Heart left ventricle (tissue), 16 donors: ENCODE data around the gene SSBP3. TPM values are rescaled to one million over a fixed set of nuclear protein-coding genes. Genes with fewer than 3 reads are reported as not detected.

ENCODE experiments used
- ATAC-seq, 4 donors: fragments of 200-7000 bp; cut with Tn5 transposase; one replicate each; pipeline ENCODE4 v1.9.1; 2020 to 2022; ENCODE audit warnings: moderate library complexity in 4 of 4, mild to moderate bottlenecking in 3 of 4, moderate number of reproducible peaks in 1 of 4
- DNase-seq, 5 donors: peaks; one replicate each; pipeline ENCODE4 v3.0.0-alpha.2; 2020
- H3K27ac ChIP-seq, 12 donors: fragments of 200-600 bp; sonication (generic) in 4 of 12; one replicate each; pipeline versions ENCODE4 v1.5.0 to v1.8.0; 2016 to 2022; ENCODE audit warnings: mild to moderate bottlenecking in 2 of 12
- H3K27me3 ChIP-seq, 9 donors: fragments of 200-600 bp; sonication (generic) in 2 of 9; one replicate each; pipeline versions ENCODE4 v1.5.1 to v1.8.0; 2016 to 2022; ENCODE audit warnings: mild to moderate bottlenecking in 3 of 9
- H3K36me3 ChIP-seq, 9 donors: fragments of 200-600 bp; sonication (generic) in 2 of 9; one replicate each; pipeline versions ENCODE4 v1.5.0 to v1.8.0; 2018 to 2022; ENCODE audit warnings: mild to moderate bottlenecking in 2 of 9
- H3K4me1 ChIP-seq, 12 donors: fragments of 200-600 bp; sonication (generic) in 4 of 12; one replicate each; pipeline versions ENCODE4 v1.5.0 to v1.8.0; 2016 to 2022; ENCODE audit warnings: mild to moderate bottlenecking in 3 of 12
- H3K4me3 ChIP-seq, 12 donors: fragments of 200-600 bp; sonication (generic) in 4 of 12; one replicate each; pipeline versions ENCODE4 v1.5.0 to v1.8.0; 2017 to 2022; ENCODE audit warnings: mild to moderate bottlenecking in 9 of 12, moderate library complexity in 4 of 12
- H3K9me3 ChIP-seq, 12 donors: fragments of 200-600 bp; sonication (generic) in 4 of 12; one replicate each; pipeline versions ENCODE4 v1.5.0 to v1.8.0; 2016 to 2022; ENCODE audit warnings: mild to moderate bottlenecking in 1 of 12
- POLR2A ChIP-seq, 2 donors: fragments of 450-650 bp; IDR thresholded peaks; one replicate each; pipeline ENCODE4 v1.6.1; 2017; ENCODE audit warnings: antibody characterized with exemption in 2 of 2, mild to moderate bottlenecking in 2 of 2, moderate library complexity in 2 of 2
- WGBS, 4 donors: extraction: QIAGEN DNeasy Blood & Tissue Kit in 2 of 4; methylation state at CpG; one replicate each; pipeline versions ENCODE4 v1.1.5 to v1.1.7; 2013 to 2018; 5-methylcytosine and 5-hydroxymethylcytosine counted together
- intact Hi-C, 10 donors: fragments of 100-400 bp; cut with DNase I; formaldehyde crosslinking; loops; one replicate each; pipeline versions ENCODE4 v1.11.1 to v1.14.2; 2022
- polyA plus RNA-seq, 2 donors: library from polyadenylated mRNA; stranded (reverse); fragments of 200-250 nt; gene quantifications; one replicate each; pipeline ENCODE4 v1.2.3, GENCODE V29; 2013
- total RNA-seq, 9 donors: library from RNA; depleted of rRNA in 2 of 9; stranded (reverse); fragments of >200 nt in 2 of 9; fragmentation: NEBNext Ultra II Directional in 3 of 9; extraction: Animal tissue kit (Norgen Biotek cat#: 25700) in 3 of 9; gene quantifications; one replicate each; pipeline versions ENCODE4 v1.1.0 to v1.2.4, GENCODE V29; 2016 to 2023
- TF ChIP-seq, protein P1 (sequence below), 12 donors: fragments of 200-600 bp; sonication (generic) in 4 of 12; IDR thresholded peaks; one replicate each; pipeline versions ENCODE4 v1.5.0 to v1.8.0; 2018 to 2022; ENCODE audit warnings: antibody characterized with exemption in 12 of 12, mild to moderate bottlenecking in 5 of 12
- donor health status: ischemic (EF 13 %, LVEDD 7.1; RV severe dilation, severe dysfunction).
- donor health status: healthy with polysubstance abuse.
- donor health status: DM: no; HTN: yes; CAD: no.
- donor health status: DM: no; HTN: no; CAD: no.
- donor health status: ischemic (EF 25% LVEDD 6.9; RV normal size, moderate dysfunction).
- donor health status: ischemic (EF 25% LVEDD 5.7; RV mildly dilated, moderate dysfunction).
- donor health status: healthy.
- donor health status: DM: yes; HTN: yes; CAD: no.
- donor health status: ischemic (EF 35%, LVEDD 5.7; RV mildly dilated, moderate dysfunction).
- donor health status: nonischemic (EF 11% LVEDD 7.7; RV severe dilation, severe dysfunction).
- donor health status: DM: yes; HTN: yes; CAD: no.
- donor health status: PGD.
- donor health status: ischemic (EF 29% LVEDD 5.4; RV normal size, mild dysfunction).
- donor health status: nonischemic (EF 23%, LVEDD 6.1; RV moderate dilation, normal function).

Gene SSBP3
- total and polyA plus RNA-seq, 11 donors, result 20.8 to 61.8 (median 48.1) TPM

DNA sequence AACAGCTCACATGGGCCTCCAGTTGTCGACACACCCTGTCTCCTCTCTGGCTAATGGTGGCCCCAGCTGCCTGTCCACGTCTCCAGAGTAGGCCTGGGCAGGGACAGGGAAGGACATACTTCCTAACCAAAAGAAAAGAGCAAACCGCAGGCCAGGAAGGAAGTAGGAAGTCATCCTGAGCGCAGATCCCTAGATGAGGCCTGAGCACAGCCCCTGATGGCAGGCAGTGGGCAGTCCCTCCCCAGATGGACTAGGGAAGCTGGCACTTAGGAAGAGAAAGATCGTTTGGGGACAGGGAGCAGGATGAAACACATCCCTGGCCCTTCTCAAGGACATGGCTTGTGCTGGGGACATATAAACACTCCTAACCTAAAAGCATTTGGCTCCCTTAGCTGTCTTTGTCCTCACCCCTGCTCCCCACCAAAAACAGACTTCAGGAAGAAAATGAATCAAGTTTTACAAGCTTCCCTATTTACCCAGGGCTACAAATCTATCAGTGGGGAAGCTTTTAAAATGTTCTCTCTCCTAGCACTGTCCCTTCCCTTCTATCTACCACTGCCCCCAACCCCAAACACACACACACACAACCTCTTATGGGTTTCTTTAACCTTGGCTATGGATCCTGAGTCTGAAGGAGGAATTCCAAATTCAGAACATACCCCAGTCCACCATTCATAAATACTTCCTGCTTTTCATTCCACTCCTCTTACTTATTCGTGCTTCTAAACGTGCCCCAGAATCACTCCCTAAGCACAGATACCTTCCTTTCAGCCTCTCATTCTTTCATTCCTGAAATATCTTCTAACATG, 21.1 kb downstream of the SSBP3 start:
- 12 to 27% (median 21%) methylated on average over 7 of the region's 7 CpGs for WGBS, 4 donors
- intact Hi-C loops, result loop anchor here in 1 of 10 donors (5.0 kb wide), 1 partner anchor 63 kb away; no protein-coding TSS in a partner anchor
- no peak for TF ChIP-seq POLR2A (IDR thresholded peaks at IDR 0.05)
- TF ChIP-seq, protein P1, sequence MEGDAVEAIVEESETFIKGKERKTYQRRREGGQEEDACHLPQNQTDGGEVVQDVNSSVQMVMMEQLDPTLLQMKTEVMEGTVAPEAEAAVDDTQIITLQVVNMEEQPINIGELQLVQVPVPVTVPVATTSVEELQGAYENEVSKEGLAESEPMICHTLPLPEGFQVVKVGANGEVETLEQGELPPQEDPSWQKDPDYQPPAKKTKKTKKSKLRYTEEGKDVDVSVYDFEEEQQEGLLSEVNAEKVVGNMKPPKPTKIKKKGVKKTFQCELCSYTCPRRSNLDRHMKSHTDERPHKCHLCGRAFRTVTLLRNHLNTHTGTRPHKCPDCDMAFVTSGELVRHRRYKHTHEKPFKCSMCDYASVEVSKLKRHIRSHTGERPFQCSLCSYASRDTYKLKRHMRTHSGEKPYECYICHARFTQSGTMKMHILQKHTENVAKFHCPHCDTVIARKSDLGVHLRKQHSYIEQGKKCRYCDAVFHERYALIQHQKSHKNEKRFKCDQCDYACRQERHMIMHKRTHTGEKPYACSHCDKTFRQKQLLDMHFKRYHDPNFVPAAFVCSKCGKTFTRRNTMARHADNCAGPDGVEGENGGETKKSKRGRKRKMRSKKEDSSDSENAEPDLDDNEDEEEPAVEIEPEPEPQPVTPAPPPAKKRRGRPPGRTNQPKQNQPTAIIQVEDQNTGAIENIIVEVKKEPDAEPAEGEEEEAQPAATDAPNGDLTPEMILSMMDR (IDR thresholded peaks at IDR 0.05), result no peak
- no peak for DNase-seq
- H3K4me3 ChIP-seq, result no peak overlapping the region
- peaks cover 0 to 19% (median 0%) of the 10 kb centered on the region in 9 donors for H3K36me3 ChIP-seq
- H3K27ac ChIP-seq, result peak overlapping the region in 11 of 12 donors; percentile 21 to 73 (median 62)
- H3K27me3 ChIP-seq, result no peaks in the 10 kb centered on the region
- H3K9me3 ChIP-seq, result no peaks in the 10 kb centered on the region
- peak; percentile 25 to 71 (median 68) for ATAC-seq
- peaks cover 0 to 66% (median 24%) of the 10 kb centered on the region in 12 donors for H3K4me1 ChIP-seq

DNA sequence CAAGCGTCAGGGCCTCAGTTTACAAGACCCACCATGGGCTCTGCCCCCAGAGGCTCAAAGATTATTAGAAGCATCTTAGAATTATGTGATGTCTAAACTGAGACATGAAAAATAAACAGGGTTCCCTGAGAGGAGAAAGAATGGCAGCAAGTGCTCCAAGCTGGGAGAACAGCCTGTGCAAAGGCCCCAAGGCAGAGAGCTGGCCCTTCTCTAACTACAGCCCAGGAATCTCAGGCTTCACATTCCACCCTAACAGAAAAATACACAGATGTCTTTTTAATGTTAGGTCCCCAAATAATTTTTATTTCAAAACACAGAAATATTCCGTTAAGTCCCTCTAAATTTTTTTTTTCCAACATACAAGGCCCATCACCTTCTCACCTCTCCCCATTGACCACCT, 21.7 kb downstream of the SSBP3 start:
- intact Hi-C loops, result no loop called here
- Histone ChIP-seq H3K4me1 (peaks cover 0 to 73% (median 29%) of the 10 kb centered on the region in 12 donors), H3K9me3 (no peaks in the 10 kb centered on the region), H3K4me3 (no peak overlapping the region), H3K27me3 (no peaks in the 10 kb centered on the region), H3K36me3 (peaks cover 0 to 19% (median 0%) of the 10 kb centered on the region in 9 donors), H3K27ac (peak overlapping the region in 11 of 12 donors; percentile 21 to 73 (median 62))
- 95 to 99% (median 96%) methylated on average over 2 of the region's 2 CpGs for WGBS, 4 donors
- no peak for ATAC-seq
- DNase-seq, result no peak
- TF ChIP-seq, protein P1 (IDR thresholded peaks at IDR 0.05), result no peak
- TF ChIP-seq POLR2A (IDR thresholded peaks at IDR 0.05), result no peak

DNA sequence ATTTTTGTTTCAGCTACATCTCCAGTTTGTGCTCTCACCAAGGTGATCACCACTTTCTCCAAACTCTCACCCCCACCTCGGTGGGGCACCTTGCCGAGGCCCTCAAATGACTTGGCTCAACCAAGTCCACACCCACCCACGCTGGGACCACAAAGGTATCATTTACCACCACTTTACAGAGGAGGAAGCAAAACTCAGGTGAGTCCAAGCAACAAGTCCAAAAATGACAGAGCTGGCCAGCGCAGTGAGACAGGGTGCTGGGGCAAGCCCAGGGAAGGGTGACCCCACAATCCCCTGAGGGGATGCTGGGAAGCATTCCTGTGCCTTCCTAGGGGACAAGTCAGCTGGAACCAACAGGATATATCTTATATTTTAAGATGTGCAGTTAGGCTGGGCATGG, 24.7 kb downstream of the SSBP3 start:
- H3K27me3 ChIP-seq, result no peaks in the 10 kb centered on the region
- H3K4me1 ChIP-seq, result peaks cover 0 to 80% (median 55%) of the 10 kb centered on the region in 12 donors
- intact Hi-C loops, result no loop called here
- TF ChIP-seq, protein P1 (IDR thresholded peaks at IDR 0.05), result no peak
- no peak for TF ChIP-seq POLR2A (IDR thresholded peaks at IDR 0.05)
- no peak overlapping the region for H3K4me3 ChIP-seq
- WGBS, 4 donors, result 76 to 95% (median 91%) methylated on average over 4 of the region's 4 CpGs
- H3K36me3 ChIP-seq, result peaks cover 0 to 15% (median 0%) of the 10 kb centered on the region in 9 donors
- H3K9me3 ChIP-seq, result no peaks in the 10 kb centered on the region
- ATAC-seq (no peak), DNase-seq (no peak)
- peak overlapping the region in 1 of 12 donors; percentile 16 for H3K27ac ChIP-seq

DNA sequence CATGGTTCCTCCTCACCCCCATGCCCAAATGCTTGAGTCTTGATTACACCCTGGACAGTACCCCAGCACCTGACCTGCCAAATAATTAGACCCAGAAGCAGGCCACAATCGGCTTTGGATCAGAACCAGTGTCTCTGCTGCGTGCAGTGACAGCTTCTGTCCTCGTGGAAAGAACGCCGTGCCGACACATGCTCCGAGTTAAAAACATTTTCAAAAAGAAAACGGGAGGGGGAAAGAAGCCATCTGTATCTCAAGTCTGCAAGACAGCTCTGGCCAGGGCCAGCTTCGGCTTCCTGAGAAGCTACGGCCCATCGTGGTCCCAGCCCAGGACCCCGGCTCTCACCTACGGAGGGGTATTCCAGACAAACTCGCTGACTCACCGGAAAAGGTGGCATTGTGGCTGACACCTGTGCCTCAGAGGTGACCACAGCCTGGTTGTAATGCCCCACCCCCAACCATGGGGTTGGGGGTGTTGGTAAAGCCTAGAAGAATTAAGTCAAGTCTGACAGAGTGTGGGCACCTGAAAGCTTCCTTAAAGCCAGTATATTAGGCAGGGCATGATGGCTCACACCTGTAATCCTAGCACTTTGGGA, 25.8 kb downstream of the SSBP3 start:
- intact Hi-C loops, result loop anchor here in 1 of 10 donors (1.0 kb wide), 1 partner anchor 17 kb away; no protein-coding TSS in a partner anchor
- Histone ChIP-seq H3K4me1 (peaks cover 0 to 80% (median 60%) of the 10 kb centered on the region in 12 donors), H3K27me3 (no peaks in the 10 kb centered on the region), H3K4me3 (peak overlapping the region in 2 of 12 donors; percentile 6 to 24), H3K36me3 (peaks cover 0 to 15% (median 0%) of the 10 kb centered on the region in 9 donors), H3K27ac (peak overlapping the region; percentile 17 to 85 (median 62)), H3K9me3 (no peaks in the 10 kb centered on the region)
- TF ChIP-seq, protein P1 (IDR thresholded peaks at IDR 0.05), result no peak
- no peak for TF ChIP-seq POLR2A (IDR thresholded peaks at IDR 0.05)
- DNase-seq, result no peak
- no peak for ATAC-seq
- 45 to 59% (median 53%) methylated on average over 15 of the region's 15 CpGs for WGBS, 4 donors
